Dedifferentiated amniotic fluid mesenchymal stem cell (primary cell): ENCODE results near the gene NAA10.
A peak's percentile ranks its signal among the peaks of the same experiment; 100 is the strongest.

Experiments used
- DNase-seq: peaks from one replicate; pipeline ENCODE4 v3.0.0-alpha.2; 2016; ENCODE audit errors: extremely low spot score

The NAA10 gene

GRCh38 chrX:153966841-153967535 lies 32.2 kb upstream of the NAA10 start:
- DNase-seq, result no peak

GRCh38 chrX:153966283-153966688 lies 31.4 kb upstream of the NAA10 start:
- no peak for DNase-seq

- no peak for DNase-seq
Observed at GRCh38 chrX:153965406-153965805, 30.6 kb upstream of the NAA10 start.

GRCh38 chrX:153964105-153964504 lies 29.3 kb upstream of the NAA10 start:
- no peak for DNase-seq

GRCh38 chrX:153963546-153963945 lies 28.7 kb upstream of the NAA10 start:
- no peak for DNase-seq

GRCh38 chrX:153961292-153961691 lies 26.5 kb upstream of the NAA10 start:
- no peak for DNase-seq

GRCh38 chrX:153960786-153961185 lies 25.9 kb upstream of the NAA10 start:
- DNase-seq, result no peak

- no peak for DNase-seq
Observed at GRCh38 chrX:153960077-153960476, 25.2 kb upstream of the NAA10 start.

GRCh38 chrX:153959649-153960048 lies 24.8 kb upstream of the NAA10 start:
- no peak for DNase-seq

GRCh38 chrX:153958605-153959004 lies 23.8 kb upstream of the NAA10 start:
- DNase-seq, result no peak

- DNase-seq, result no peak
Observed at GRCh38 chrX:153957224-153957623, 22.4 kb upstream of the NAA10 start.

GRCh38 chrX:153956044-153956907 lies 21.4 kb upstream of the NAA10 start:
- DNase-seq, result no peak

GRCh38 chrX:153955228-153955732 lies 20.4 kb upstream of the NAA10 start:
- no peak for DNase-seq

GRCh38 chrX:153954558-153955227 lies 19.9 kb upstream of the NAA10 start:
- no peak for DNase-seq

- DNase-seq, result no peak
Observed at GRCh38 chrX:153953892-153954557, 19.2 kb upstream of the NAA10 start.

- DNase-seq, result peak; percentile 30
Observed at GRCh38 chrX:153953342-153953830, 18.5 kb upstream of the NAA10 start.

GRCh38 chrX:153952373-153953026 lies 17.7 kb upstream of the NAA10 start:
- DNase-seq, result no peak

GRCh38 chrX:153951683-153952372 lies 17.0 kb upstream of the NAA10 start:
- DNase-seq, result no peak

- no peak for DNase-seq
Observed at GRCh38 chrX:153950127-153950526, 15.3 kb upstream of the NAA10 start.
